Measurements from ENCODE around the gene SFPQ. TPM values are rescaled to one million over a fixed set of nuclear protein-coding genes. Genes with fewer than 3 reads are reported as not detected.

Gene SFPQ
- 175 to 284 TPM (median 190 TPM) in 5 replicates for total RNA-seq (2022; extraction: Qiagen RNA extraction)

GRCh38 chr1:35192853-35193664 is at the start of gene SFPQ:
SFPQ (minus strand) TSS chr1:35193145; CDS start chr1:35193049, 96 bp downstream.

Other genes with a start within 250 kb of the SFPQ start
- 15.7 to 17.6 TPM (median 16.9 TPM) in 5 replicates for gene TMEM35B, start 207.8 kb downstream of the SFPQ start, total RNA-seq (2022; extraction: Qiagen RNA extraction)
- 3.9 to 5.2 TPM (median 4.8 TPM) in 5 replicates for gene ZMYM6, start 161.2 kb downstream of the SFPQ start, total RNA-seq (2022; extraction: Qiagen RNA extraction)
- 4.7 to 6.9 TPM (median 6.4 TPM) in 5 replicates for gene ZMYM1, start 113.8 kb downstream of the SFPQ start, total RNA-seq (2022; extraction: Qiagen RNA extraction)
- 8.2 to 15.5 TPM (median 11.0 TPM) in 5 replicates for gene ZMYM4, start 75.6 kb upstream of the SFPQ start, total RNA-seq (2022; extraction: Qiagen RNA extraction)

Measured in A549 treated with Hydrocortisone at 1 μM for 4 hours (cell line).